GM21528 (cell line): Measurements from ENCODE around the gene TNIK.

Experiments
- ATAC-seq: cut with Tn5 transposase; IDR thresholded peaks from one replicate; pipeline ENCODE4 v1.9.1; 2021; ENCODE audit warnings: mild to moderate bottlenecking, moderate library complexity; ENCODE audit not compliant: unreplicated experiment, low FRiP score

Gene TNIK

DNA sequence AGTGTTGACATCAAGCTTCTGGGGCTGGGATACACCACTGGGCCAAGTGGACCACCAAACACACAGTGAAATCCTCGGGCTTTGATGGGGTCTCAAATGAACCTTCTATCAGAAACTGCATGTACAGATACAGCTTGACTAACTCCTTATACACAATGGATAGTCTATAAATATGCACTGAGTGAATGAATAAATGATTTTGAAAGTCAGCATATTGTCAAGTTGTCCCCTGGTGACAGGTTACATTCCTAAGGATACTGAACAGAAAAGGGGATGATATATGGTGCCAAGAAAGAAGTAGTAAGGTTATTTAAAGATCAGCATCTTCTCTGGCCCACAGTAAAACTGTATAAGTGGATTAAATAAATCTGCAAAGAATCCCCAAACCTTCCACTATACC is 274.2 kb downstream of the TNIK start:
- ATAC-seq = no peak

DNA sequence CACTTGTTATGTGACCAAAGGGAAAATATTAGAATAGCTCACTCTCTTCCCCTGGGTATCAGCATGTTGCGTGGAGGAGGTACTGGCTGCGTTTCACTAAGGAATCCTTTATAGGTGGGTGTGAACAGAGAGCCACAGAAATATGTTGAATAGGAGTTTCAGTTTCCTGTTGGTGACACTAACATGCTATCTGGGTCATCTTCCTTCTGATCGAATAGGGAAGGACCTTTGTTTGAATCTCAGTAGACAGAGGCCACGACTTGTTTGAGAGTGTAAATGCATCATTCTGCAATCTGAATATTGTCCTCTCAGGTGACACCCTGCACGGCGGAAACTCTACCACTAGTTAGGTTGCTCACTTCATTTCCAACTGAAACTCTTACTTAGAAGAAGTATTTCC is 275.8 kb downstream of the TNIK start:
- peak; percentile 75 for ATAC-seq

DNA sequence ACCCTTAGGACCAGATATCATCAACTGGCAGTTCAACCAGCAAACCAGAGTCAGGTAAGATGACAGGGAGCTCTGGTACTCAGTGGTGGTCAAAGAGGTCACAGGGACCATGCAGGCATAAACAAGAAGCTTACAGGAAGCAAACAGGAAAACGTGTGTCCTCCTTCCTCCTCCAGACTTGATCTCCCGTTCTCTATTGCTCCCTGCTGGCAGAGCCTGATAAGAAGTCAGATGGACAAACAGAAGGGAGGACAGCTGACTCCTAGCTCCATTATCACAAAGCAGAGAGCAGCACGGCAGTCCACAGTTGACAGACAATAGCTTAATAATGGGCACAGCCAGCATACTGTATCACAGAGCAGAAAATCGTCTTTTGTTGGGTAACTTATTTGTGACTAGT is 277.2 kb downstream of the TNIK start:
- no peak for ATAC-seq

DNA sequence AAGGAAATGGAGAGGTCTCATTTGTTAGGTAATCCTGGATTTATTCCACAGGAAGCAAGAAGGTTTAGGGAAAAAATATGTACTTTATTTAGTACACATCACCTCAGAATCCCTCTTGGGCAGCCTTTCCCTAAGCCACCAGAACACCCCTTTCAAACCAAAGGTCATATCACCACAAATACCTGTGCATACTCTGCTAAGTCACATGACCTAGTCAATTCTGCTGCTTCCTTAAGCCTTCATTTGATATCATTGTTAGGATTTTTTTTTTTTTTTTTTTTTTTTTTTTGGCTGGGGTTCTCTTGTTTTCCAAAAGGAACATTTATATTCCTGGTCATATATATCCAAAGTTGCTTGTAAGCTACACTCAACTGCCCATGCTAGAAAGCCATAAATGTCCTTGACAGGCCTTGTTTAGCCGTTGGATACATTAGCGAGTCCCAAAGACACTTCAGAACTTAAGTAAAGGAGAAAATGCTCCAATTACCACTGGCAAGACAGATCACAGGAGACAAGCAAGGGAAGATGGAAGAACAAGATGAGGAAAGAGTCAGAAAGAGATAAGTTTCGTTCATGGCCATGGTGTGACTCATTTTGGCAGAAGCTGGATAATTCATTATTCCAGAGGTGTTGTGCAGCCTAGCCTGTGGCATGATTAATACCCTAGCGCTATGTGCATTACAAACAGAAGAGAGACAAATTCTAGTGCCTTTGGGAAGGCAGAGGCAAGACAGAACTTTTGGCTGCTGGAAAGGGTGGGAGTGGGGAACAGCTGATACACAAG is 278.1 kb downstream of the TNIK start:
- no peak for ATAC-seq

DNA sequence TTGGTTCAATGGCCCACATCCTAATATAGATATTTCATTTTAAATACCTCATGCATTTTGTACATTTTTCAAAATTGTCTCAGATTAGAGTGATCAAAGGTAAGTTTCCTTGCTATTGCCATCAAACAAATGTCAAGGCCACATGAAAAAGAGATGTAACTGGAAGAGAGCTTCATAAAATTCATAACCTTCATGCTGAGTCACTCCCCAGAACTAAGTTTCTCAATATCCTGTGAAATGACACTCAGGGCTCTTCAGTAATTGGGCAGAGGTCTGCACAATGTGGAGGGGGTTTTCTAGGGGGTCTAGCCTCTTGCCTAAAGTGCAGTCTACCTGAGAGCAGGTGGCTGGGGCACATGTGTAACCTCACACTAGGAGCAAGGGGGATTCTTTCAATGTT is 281.5 kb downstream of the TNIK start:
- no peak for ATAC-seq

DNA sequence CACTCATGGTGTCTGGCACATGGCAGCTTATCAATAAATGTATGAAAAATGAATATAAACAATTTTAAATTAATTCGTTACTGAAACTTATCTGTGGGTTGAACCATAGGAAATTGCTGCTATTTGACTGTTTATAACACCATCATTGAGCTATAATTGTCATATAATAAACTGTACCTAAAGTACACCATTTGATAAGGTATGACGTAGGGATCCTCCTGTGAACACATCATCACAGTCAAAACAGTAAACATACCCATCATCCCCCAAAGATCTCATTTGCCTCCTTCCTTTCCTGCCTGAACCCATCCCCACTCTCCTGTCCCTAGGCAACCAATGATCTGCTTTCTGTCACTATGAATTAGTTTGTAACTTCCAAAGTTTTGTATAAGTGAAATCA is 282.7 kb downstream of the TNIK start:
- ATAC-seq = no peak

DNA sequence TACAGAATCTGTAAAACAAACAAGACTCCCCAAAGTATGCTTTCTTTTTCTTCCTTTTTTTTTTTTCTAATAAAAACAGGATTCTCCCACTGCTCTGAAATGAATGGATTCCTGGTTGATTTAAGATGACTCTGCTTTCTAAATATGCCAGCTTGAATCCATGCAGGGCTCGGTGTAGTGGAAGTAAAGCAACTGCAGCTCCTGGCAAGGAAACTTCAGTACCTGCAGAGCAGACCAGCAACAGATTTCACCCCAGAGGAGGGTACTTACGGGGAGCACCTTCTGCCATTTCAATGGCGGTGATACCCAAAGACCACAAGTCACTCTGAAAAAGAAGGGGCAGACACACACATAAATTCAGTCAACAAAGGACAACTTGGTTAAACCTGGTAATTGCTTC is 283.1 kb downstream of the TNIK start:
- ATAC-seq = no peak

DNA sequence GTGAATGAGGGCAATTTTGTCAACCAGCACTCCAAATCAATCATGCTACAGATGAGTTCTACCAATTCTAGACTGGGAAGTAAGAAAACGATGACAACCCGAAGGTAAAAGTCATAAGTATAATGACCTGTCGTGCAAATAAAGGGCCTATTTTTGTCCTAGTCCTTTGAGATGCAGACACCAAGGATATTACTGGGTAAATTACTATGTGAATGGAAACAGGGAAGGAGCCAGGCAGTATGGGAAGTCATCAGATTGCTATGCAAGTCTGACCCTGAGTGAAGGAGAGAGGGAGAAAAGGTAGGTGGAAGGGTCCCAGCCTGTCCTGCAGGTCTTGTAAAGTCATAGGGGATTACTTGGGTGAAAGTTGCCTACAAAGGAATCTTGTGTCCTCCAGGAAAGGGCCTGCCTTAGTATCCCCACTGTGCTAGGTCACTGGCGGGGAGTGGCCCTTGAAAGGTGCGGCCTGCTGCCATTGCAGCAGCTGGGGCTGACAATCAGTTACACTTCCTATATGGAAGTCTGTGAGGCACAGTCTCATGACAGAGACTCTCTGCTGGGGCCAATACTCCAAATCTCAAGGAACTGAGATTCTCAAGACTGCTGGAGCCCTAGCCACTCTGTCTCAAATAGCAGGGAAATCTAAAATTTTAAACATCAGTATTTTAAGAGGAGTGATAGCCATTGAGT is 283.8 kb downstream of the TNIK start:
- no peak for ATAC-seq

DNA sequence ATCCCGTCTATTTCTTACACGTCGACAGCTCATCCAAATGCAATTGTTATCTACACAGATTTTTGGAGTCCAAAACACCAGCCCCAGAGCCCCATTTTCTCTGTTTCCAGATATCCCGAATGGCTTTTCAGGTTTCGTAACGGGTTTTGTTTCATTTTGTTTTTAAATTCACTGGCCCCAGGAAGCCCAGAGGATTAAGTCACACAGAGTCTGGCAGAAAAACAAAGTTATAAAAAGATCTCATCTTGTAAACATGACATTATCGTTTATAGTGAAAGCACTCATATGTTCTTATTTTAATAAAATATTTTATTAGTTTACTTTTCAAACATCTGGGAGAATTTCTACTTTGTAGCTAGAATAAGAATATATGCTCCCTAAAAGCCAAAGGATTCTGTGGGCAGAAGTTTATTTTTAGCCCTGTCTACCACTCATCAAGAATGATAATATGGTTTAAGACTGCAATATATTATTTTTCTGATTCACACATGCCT is 284.4 kb downstream of the TNIK start:
- no peak for ATAC-seq

DNA sequence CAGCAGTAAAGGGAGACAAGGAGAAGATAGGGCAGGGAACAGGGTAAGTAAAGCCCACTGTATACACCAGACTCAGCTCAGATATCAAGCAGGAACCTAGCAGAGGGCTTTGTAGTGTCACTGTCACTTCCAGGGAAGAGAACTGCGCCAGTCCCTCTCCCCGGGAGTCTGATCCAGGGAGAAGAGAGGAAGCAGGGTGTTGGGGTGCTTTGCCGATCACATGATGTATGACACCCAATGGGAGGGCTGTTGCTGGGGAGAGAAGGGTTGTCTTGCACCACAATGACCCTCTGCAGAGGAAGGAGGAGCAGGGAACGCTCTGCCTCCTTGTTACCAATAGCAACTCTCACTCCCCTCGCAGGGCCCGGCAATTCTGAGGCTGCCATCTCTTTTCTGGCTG is 286.5 kb downstream of the TNIK start:
- ATAC-seq = no peak

DNA sequence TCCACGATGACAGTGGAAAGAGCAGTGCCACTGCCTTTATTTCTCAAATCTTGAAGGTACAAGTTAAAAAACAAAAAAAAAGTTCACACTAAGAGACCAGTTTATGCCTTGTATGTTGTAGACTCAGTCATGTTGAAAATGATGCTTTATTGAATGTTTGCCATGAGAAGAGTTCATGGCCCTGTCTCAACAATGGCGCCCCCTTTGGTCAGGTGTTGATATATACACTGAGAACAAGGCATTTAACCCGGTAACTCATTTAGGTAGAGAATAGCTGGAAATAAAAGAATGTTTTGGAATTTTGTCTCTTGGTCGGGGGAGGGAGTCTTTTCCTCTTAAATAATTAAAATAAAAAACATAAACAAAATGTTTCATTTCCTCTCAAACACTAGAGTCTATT is 288.1 kb downstream of the TNIK start:
- ATAC-seq = no peak

DNA sequence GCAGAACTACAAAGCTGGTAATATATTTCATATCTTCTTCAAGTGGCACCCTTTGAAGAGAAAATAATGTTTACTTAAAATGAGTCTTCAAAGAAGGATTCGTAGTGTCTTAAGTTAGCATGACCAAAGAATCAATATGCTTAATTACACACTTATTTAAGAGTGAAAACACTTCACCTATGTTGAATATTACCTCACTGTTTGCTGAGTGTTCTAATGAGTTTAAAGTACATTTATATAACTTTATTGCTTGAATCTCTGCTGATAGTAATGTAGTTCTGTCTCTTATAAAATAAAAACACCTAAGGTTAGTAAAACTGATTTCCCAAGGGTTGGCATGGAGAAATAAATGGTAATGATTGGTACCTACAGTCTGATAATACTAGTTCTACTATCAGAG is 290.3 kb downstream of the TNIK start:
- ATAC-seq = no peak

DNA sequence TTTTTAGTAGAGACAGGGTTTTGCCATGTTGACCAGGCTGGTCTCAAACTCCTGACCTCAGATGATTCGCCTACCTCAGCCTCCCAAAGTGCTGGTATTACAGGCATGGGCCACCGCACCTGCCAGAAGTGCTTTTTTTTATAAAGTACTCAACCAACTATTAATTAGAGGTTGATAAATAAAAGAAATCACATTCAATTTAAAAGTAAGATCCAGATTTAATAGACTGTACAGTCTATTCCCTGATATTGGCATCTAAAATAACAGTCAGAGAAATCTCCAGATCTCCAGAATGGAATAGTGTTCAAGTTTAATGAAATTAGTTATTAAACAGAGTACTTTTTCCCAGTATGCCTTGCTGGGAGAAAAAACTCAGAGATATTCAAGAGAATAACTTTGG is 290.8 kb downstream of the TNIK start:
- ATAC-seq = no peak

DNA sequence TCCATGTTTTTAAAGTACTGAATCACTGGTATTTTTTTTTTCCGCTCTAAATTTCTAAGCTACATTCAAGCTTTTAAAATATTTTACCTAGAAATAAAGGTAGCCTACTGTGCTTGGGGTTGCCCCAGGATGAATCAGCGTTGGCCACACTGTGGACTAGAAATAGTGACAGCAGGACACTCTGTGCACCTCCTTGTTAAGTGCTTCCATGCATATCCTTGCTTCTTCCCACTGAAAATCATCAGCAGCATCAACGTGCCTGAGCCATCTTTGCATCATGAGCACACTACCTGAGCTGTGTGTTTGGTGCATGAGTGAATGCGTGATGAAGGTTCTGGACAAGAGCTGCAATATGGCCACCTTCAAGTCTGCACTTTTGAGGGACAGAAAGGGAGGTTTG is 291.7 kb downstream of the TNIK start:
- ATAC-seq = no peak

DNA sequence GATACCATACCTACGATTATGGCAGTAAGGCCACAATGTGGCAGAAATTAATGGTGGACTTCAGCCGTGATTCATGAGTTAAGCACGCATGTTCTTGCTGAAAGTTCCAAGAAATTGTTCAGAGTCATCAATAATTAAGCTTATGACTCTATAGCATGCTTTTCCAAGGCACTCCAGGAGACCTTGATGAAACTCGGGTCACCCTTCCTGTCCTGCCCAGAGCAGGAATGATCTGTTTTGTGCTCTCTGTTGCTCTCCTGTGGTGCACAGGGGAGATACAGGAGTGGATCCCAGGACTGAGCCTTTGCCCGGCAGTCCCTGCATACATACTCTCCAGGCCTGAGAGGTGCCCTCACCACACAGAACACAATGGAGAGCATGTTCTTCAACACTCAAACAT is 292.1 kb downstream of the TNIK start:
- ATAC-seq = no peak

DNA sequence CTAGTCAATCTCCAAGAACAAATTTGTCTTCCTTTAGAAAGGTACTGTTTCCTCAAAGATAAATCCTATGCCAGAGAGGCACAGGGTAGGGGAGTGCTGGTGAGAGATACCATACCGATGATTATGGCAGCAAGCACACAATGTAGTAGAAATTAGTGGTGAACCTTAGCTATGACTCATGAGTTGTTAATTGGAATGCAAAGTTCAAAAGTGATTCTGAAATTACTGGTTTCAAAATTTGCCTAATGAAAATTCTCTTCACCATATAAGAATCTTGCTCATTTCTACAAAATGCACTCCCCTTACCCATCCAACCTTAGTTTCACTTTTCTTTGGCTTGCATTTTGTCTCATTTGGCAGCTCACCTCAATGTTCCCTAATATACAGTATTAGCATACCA is 294.2 kb downstream of the TNIK start:
- ATAC-seq = peak; percentile 40

DNA sequence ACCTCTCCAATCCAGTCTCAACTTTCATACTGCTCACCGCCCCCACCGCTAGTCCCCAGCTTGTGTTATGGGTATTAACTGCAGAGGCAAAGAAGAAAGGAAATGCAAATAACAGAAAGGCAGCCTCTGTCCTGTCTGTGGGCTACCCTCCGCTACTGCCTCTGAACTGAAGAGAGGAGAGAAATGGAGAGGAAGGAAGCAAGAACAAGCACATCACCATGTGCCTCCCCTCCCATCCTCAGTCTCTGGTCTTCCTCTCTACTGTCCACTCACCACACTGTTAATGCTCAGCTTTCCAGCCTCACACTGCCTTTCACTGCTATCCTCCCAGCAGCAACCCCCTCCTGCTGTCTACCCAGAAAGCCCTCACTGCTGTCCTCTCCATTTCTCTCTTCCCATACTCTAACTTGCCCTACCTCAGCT is 294.7 kb downstream of the TNIK start:
- peak; percentile 51 for ATAC-seq

DNA sequence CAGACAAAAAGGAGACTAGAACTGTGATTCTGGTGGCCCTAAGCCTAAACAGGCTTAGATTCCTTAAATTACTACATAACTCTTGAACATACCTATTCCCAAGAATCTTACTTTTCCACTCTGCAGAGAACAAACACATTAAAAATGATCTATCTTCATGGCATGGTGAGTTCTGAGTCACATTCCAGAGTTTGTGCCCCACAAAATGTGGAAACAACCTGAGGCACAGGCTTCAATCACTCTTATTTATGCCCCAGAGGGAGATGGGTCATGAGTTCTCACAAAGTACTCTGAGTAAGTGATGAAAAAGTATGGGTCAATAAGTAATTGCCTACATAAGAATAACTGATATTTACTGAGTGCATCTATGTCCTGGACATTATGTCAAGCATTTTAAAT is 296.1 kb downstream of the TNIK start:
- ATAC-seq = no peak

DNA sequence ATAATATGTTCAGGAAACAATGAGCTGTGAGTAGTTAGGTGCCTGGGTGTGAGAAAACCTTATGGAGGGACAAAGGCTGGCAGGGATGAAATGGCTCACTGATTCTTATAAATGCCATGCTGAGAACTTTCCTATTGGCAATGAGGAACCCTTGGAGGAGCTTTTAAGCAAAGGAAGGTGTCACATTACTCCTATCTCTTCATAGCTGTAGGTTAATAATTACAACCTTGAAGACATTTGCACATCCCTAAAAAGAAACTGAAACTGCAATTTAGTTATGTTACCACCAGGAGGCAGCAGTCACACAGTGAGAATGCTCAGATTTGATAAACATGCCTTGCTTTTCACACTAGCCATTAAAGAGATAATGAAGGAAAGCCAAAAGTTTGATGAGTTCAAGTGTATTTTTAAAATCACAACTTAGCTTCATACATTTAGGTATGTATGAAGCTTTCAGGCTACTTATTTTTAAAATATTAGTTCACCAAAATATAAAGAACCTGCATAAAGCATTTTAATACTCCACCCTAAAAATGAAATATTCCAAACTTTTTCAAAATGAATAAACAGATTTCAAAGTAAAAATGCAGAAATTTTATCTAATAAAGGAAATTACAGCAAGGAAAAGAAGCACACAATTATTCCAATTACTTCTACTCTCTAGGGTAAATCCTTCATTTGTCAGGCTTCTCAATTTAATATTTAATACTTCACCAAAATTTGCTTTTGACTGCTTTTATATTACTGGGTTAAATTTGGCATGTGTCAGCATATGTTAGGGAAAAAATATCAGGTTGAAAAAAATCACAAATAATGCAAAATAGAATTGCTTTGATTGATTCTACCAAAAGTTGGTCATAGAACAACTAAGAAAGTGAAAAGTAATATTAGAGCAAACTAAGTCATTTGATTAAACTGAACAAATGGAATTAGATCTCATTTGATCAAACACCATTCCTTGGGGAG is 296.8 kb downstream of the TNIK start:
- ATAC-seq = no peak

DNA sequence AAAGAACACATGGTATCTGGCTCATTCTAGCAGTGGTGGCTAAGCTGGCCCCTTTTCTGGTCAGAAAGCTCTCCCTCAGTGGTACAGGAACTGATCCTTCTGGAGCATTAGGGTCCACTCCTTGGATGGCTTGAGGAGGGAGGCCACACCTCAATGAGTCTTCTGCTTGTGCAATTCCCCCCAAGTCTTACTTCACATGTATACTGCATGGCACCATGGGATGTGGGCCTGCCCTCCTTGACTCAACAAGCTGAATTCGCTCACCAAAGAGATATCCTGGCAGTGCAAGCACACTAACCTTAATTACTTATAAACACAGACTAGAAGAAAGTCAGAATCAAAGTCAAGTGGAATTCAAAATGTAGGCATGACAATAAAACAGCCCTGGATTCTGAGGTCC is 299.9 kb downstream of the TNIK start:
- ATAC-seq = no peak

DNA sequence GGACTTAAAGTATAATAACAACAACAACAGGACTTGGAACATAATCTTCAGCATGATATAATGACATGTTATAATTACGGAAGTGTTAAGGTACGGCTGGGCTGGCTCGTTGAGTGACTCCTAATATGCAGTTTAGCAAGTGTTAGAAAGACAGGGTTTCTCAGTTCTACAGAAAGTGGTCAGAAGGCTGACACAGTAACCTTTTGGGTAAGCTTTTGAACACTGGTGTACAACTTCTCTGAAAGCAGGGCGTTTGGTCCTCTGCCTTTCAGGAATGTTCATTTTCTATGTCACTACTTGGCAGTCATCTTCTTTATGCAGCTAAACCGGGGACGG is 300.4 kb downstream of the TNIK start:
- no peak for ATAC-seq
